HepG2 (cell line): ENCODE data around the gene CENATAC. TPM values are rescaled to one million over a fixed set of nuclear protein-coding genes. Genes with fewer than 3 reads are reported as not detected.

Experiments used
- DNMT1 ChIP-seq: sonication (generic); formaldehyde crosslinking; IDR thresholded peaks from 2 replicates; pipeline ENCODE4 v1.5.1; 2020; ENCODE audit warnings: mild to moderate bottlenecking, missing genetic modification reagents
- E2F1 ChIP-seq: sonication (generic); formaldehyde crosslinking; IDR thresholded peaks from 2 replicates; pipeline ENCODE4 v1.5.0; 2020; ENCODE audit warnings: missing genetic modification reagents
- FOXA1 ChIP-seq, 2 experiments: fragments of 450-650 bp in 1 of 2; sonication (generic) in 1 of 2; formaldehyde crosslinking in 1 of 2; IDR thresholded peaks; 2 replicates each; pipeline versions ENCODE4 v1.4.0 to v1.6.1; 2016 to 2020; ENCODE audit warnings: missing genetic modification reagents in 1 of 2
- GTF2F1 ChIP-seq: fragments of 150-350 bp; IDR thresholded peaks from 2 replicates; pipeline ENCODE4 v1.6.1; 2014; ENCODE audit warnings: low read length
- NR3C1 ChIP-seq: sonication (generic); formaldehyde crosslinking; IDR thresholded peaks from 2 replicates; pipeline ENCODE4 v1.4.0; 2020; ENCODE audit warnings: missing genetic modification reagents
- PCBP1 ChIP-seq: fragments of 200-400 bp; formaldehyde crosslinking; IDR thresholded peaks from 2 replicates; pipeline ENCODE4 v1.6.1; 2017; ENCODE audit warnings: mild to moderate bottlenecking, low read depth, low read length, borderline replicate concordance
- PHF20 ChIP-seq: sonication (generic); formaldehyde crosslinking; IDR thresholded peaks from 2 replicates; pipeline ENCODE4 v1.5.0; 2020; ENCODE audit warnings: mild to moderate bottlenecking, missing genetic modification reagents
- POLR2AphosphoS2 ChIP-seq: IDR thresholded peaks from 2 replicates; pipeline ENCODE4 v1.6.1; 2011; ENCODE audit warnings: low read depth, low read length, improper control_type of control experiment
- RCOR2 ChIP-seq: IDR thresholded peaks from 2 replicates; pipeline ENCODE4 v1.6.1; 2016; ENCODE audit warnings: missing biosample characterization, missing genetic modification reagents
- STAG1 ChIP-seq: sonication (generic); formaldehyde crosslinking; IDR thresholded peaks from 2 replicates; pipeline ENCODE4 v1.4.0; 2020; ENCODE audit warnings: missing genetic modification reagents
- TBX3 ChIP-seq: fragments of 450-650 bp; IDR thresholded peaks from 2 replicates; pipeline ENCODE4 v1.6.1; 2017; ENCODE audit warnings: antibody characterized with exemption, mild to moderate bottlenecking, inconsistent platforms, borderline replicate concordance
- TOPORS ChIP-seq: sonication (generic); formaldehyde crosslinking; IDR thresholded peaks from 2 replicates; pipeline ENCODE4 v1.8.0; 2023; ENCODE audit warnings: mild to moderate bottlenecking, missing genetic modification reagents
- TSC22D2 ChIP-seq: sonication (generic); formaldehyde crosslinking; IDR thresholded peaks from 2 replicates; pipeline ENCODE4 v1.5.1; 2020; ENCODE audit warnings: missing genetic modification reagents, mild to moderate bottlenecking, borderline replicate concordance
- ZBTB3 ChIP-seq: sonication (generic); formaldehyde crosslinking; IDR thresholded peaks from 2 replicates; pipeline ENCODE4 v1.4.0; 2020; ENCODE audit warnings: low read depth, mild to moderate bottlenecking, moderate library complexity, missing genetic modification reagents, borderline replicate concordance
- ZIK1 ChIP-seq: sonication (generic); formaldehyde crosslinking; IDR thresholded peaks from 2 replicates; pipeline ENCODE4 v1.5.0; 2020; ENCODE audit warnings: mild to moderate bottlenecking, low read depth, missing genetic modification reagents, borderline replicate concordance
- ZNF251 ChIP-seq: sonication (generic); formaldehyde crosslinking; IDR thresholded peaks from 2 replicates; pipeline ENCODE4 v1.9.0; 2021; ENCODE audit warnings: mild to moderate bottlenecking, missing genetic modification reagents
- ZNF460 ChIP-seq: sonication (generic); formaldehyde crosslinking; IDR thresholded peaks from 2 replicates; pipeline ENCODE4 v1.5.1; 2020; ENCODE audit warnings: missing genetic modification reagents, mild to moderate bottlenecking, borderline replicate concordance
- ZNF605 ChIP-seq: sonication (generic); formaldehyde crosslinking; IDR thresholded peaks from 2 replicates; pipeline ENCODE4 v1.8.0; 2022; ENCODE audit warnings: mild to moderate bottlenecking, missing genetic modification reagents
- polyA plus RNA-seq, 8 experiments: library from polyadenylated mRNA; depleted of rRNA in 3 of 8; stranded (reverse) in 7 of 8; unstranded in 1 of 8; fragments of >200 nt; fragmentation: Illumina TruSeq in 4 of 8; extraction: Trizol in 4 of 8; gene quantifications; 2 replicates each; pipeline versions ENCODE4 v1.2.1 to v1.2.3, GENCODE V29; 2011 to 2016; ENCODE audit warnings: low read depth in 4 of 8, missing spikeins in 1 of 8, mixed read lengths in 1 of 8; ENCODE audit not compliant: insufficient read depth in 1 of 8
- total RNA-seq, 5 experiments: library from RNA; depleted of rRNA; stranded (reverse); fragments of >200 nt; fragmentation: Illumina TruSeq; extraction: Trizol; gene quantifications; 2 replicates each; pipeline ENCODE4 v1.2.3, GENCODE V29; 2016; ENCODE audit warnings: low read depth in 1 of 5
- TF ChIP-seq, protein P1 (sequence below): sonication (generic); formaldehyde crosslinking; IDR thresholded peaks from 2 replicates; pipeline ENCODE4 v1.4.0; 2020; ENCODE audit warnings: mild to moderate bottlenecking, missing genetic modification reagents
- TF ChIP-seq, protein P2 (sequence below): sonication (generic); formaldehyde crosslinking; conservative IDR thresholded peaks from 2 replicates; pipeline ENCODE4 v1.4.0; 2020; ENCODE audit warnings: missing genetic modification reagents
- TF ChIP-seq, protein P3 (sequence below): IDR thresholded peaks from 2 replicates; pipeline ENCODE4 v1.6.1; 2016; ENCODE audit warnings: control low read depth
- TF ChIP-seq, protein P4 (sequence below): sonication (generic); formaldehyde crosslinking; IDR thresholded peaks from 2 replicates; pipeline ENCODE4 v1.4.0; 2020; ENCODE audit warnings: low read depth, mild to moderate bottlenecking, missing genetic modification reagents
- TF ChIP-seq, protein P5 (sequence below): sonication (generic); formaldehyde crosslinking; IDR thresholded peaks from 2 replicates; pipeline ENCODE4 v1.5.0; 2020; ENCODE audit warnings: missing genetic modification reagents

CENATAC gene
- total and polyA plus RNA-seq, 2 of the 13 experiments (the other 11 are each of a cell fraction or from before 2014, with no cell fraction given), result 21.7 to 25.0 TPM

GRCh38 chr11:119030329-119031047 lies 32.5 kb downstream of the CENATAC start, which contains the start of gene SLC37A4 (continued):
- no peak for TF ChIP-seq FOXA1 (IDR thresholded peaks at IDR 0.05)
- TF ChIP-seq FOXA1 (CRISPR knock-in tag; IDR thresholded peaks at IDR 0.05), result 0 out of 2 replicates have a peak, but pooled peaks have one; percentile 16
- peak; percentile 73 for TF ChIP-seq STAG1 (CRISPR knock-in tag)
- TF ChIP-seq ZNF605 (CRISPR knock-in tag), result peak; percentile 42; the same call in 1 of the 2 replicates
- 0 out of 2 replicates have a peak, but pooled peaks have one; percentile 61 for TF ChIP-seq RCOR2 (CRISPR knock-in tag)
- TF ChIP-seq, protein P1, sequence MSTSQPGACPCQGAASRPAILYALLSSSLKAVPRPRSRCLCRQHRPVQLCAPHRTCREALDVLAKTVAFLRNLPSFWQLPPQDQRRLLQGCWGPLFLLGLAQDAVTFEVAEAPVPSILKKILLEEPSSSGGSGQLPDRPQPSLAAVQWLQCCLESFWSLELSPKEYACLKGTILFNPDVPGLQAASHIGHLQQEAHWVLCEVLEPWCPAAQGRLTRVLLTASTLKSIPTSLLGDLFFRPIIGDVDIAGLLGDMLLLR (CRISPR knock-in tag), result peak; percentile 86; the same call in 1 of the 2 replicates
- peak; percentile 84 for TF ChIP-seq ZIK1
- TF ChIP-seq, protein P2, sequence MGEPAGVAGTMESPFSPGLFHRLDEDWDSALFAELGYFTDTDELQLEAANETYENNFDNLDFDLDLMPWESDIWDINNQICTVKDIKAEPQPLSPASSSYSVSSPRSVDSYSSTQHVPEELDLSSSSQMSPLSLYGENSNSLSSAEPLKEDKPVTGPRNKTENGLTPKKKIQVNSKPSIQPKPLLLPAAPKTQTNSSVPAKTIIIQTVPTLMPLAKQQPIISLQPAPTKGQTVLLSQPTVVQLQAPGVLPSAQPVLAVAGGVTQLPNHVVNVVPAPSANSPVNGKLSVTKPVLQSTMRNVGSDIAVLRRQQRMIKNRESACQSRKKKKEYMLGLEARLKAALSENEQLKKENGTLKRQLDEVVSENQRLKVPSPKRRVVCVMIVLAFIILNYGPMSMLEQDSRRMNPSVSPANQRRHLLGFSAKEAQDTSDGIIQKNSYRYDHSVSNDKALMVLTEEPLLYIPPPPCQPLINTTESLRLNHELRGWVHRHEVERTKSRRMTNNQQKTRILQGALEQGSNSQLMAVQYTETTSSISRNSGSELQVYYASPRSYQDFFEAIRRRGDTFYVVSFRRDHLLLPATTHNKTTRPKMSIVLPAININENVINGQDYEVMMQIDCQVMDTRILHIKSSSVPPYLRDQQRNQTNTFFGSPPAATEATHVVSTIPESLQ (CRISPR knock-in tag), result peak; percentile 89; the same call in 1 of the 2 replicates
- TF ChIP-seq TBX3, result no peak
- peak; percentile 31; the same call in 1 of the 2 replicates for TF ChIP-seq TOPORS
- TF ChIP-seq PCBP1, result peak; percentile 64; the same call in 1 of the 2 replicates
- TF ChIP-seq, protein P3, sequence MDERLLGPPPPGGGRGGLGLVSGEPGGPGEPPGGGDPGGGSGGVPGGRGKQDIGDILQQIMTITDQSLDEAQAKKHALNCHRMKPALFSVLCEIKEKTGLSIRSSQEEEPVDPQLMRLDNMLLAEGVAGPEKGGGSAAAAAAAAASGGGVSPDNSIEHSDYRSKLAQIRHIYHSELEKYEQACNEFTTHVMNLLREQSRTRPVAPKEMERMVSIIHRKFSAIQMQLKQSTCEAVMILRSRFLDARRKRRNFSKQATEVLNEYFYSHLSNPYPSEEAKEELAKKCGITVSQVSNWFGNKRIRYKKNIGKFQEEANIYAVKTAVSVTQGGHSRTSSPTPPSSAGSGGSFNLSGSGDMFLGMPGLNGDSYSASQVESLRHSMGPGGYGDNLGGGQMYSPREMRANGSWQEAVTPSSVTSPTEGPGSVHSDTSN, result no peak
- 0 out of 2 replicates have a peak, but pooled peaks have one; percentile 38 for TF ChIP-seq ZBTB3 (CRISPR knock-in tag)
- no peak; the same call in 1 of the 2 replicates for TF ChIP-seq E2F1
- TF ChIP-seq, protein P4, sequence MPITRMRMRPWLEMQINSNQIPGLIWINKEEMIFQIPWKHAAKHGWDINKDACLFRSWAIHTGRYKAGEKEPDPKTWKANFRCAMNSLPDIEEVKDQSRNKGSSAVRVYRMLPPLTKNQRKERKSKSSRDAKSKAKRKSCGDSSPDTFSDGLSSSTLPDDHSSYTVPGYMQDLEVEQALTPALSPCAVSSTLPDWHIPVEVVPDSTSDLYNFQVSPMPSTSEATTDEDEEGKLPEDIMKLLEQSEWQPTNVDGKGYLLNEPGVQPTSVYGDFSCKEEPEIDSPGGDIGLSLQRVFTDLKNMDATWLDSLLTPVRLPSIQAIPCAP (CRISPR knock-in tag), result 0 out of 2 replicates have a peak, but pooled peaks have one; percentile 78
- TF ChIP-seq DNMT1 (CRISPR knock-in tag), result peak; percentile 54; the same call in 1 of the 2 replicates
- TF ChIP-seq ZNF251 (CRISPR knock-in tag), result no peak
- TF ChIP-seq NR3C1 (CRISPR knock-in tag), result no peak
- 0 out of 2 replicates have a peak, but pooled peaks have one; percentile 30 for TF ChIP-seq PHF20 (CRISPR knock-in tag)
- TF ChIP-seq ZNF460 (CRISPR knock-in tag), result no peak
- TF ChIP-seq, protein P5, sequence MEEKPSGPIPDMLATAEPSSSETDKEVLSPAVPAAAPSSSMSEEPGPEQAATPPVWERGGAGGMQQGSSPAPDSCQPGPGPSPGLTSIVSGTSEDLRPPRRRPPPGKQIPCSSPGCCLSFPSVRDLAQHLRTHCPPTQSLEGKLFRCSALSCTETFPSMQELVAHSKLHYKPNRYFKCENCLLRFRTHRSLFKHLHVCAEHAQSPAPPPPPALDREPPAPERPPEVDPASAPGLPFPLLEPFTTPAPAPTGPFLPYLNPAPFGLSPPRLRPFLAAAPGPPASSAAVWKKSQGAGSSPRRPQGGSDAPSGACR (CRISPR knock-in tag), result no peak
- no peak for TF ChIP-seq POLR2AphosphoS2
- no peak for TF ChIP-seq GTF2F1
- 0 out of 2 replicates have a peak, but pooled peaks have one; percentile 63 for TF ChIP-seq TSC22D2
